H9 (cell line): ENCODE data around the gene ERC2. TPM values are rescaled to one million over a fixed set of nuclear protein-coding genes. Genes with fewer than 3 reads are reported as not detected.

Experiments used
- DNase-seq: peaks from one replicate; pipeline ENCODE4 v3.0.0-alpha.2; 2017
- H2AFZ ChIP-seq: one replicate; pipeline ENCODE4 v1.6.1; 2013; ENCODE audit warnings: mild to moderate bottlenecking, low read length, control low read depth, moderate library complexity
- H2AK5ac ChIP-seq: 2 replicates; pipeline ENCODE4 v1.6.1; 2013; ENCODE audit warnings: low read length, control low read depth, mixed read lengths; ENCODE audit not compliant: insufficient read length
- H2BK120ac ChIP-seq: one replicate; pipeline ENCODE4 v1.6.1; 2013; ENCODE audit warnings: low read depth, mild to moderate bottlenecking, low read length, control low read depth, inconsistent platforms; ENCODE audit not compliant: poor library complexity, severe bottlenecking
- H2BK12ac ChIP-seq: 2 replicates; pipeline ENCODE4 v1.6.1; 2013; ENCODE audit warnings: low read length, control low read depth, mixed read lengths, low read depth; ENCODE audit not compliant: insufficient read length
- H2BK15ac ChIP-seq: 2 replicates; pipeline ENCODE4 v1.6.1; 2013; ENCODE audit warnings: low read depth, low read length, control low read depth
- H2BK20ac ChIP-seq: one replicate; pipeline ENCODE4 v1.6.1; 2013; ENCODE audit warnings: low read depth, mild to moderate bottlenecking, low read length, control low read depth, inconsistent platforms; ENCODE audit not compliant: poor library complexity, severe bottlenecking
- H2BK5ac ChIP-seq: 2 replicates; pipeline ENCODE4 v1.6.1; 2013; ENCODE audit warnings: low read length, control low read depth, mixed read lengths; ENCODE audit not compliant: insufficient read length
- H3K14ac ChIP-seq: 2 replicates; pipeline ENCODE4 v1.6.1; 2013; ENCODE audit warnings: low read length, control low read depth; ENCODE audit not compliant: insufficient read depth
- H3K18ac ChIP-seq: 2 replicates; pipeline ENCODE4 v1.6.1; 2013; ENCODE audit warnings: low read depth, mild to moderate bottlenecking, mixed read lengths, low read length, control low read depth; ENCODE audit not compliant: insufficient read length
- H3K23ac ChIP-seq: 2 replicates; pipeline ENCODE4 v1.6.1; 2013; ENCODE audit warnings: low read length, control low read depth, mixed read lengths, low read depth; ENCODE audit not compliant: insufficient read length
- H3K23me2 ChIP-seq: 2 replicates; pipeline ENCODE4 v1.6.1; 2013; ENCODE audit warnings: low read depth, mild to moderate bottlenecking, mixed read lengths, low read length, control low read depth; ENCODE audit not compliant: insufficient read length, poor library complexity, severe bottlenecking
- H3K27ac ChIP-seq: 2 replicates; pipeline ENCODE4 v1.5.1; 2013; ENCODE audit warnings: low read length, control low read depth, mixed read lengths, low read depth; ENCODE audit not compliant: insufficient read length
- H3K27me3 ChIP-seq: 2 replicates; pipeline ENCODE4 v1.6.1; 2013; ENCODE audit warnings: low read length, control low read depth, inconsistent platforms; ENCODE audit not compliant: insufficient read depth
- H3K4ac ChIP-seq: 2 replicates; pipeline ENCODE4 v1.6.1; 2013; ENCODE audit warnings: low read depth, mild to moderate bottlenecking, control low read depth, inconsistent platforms, low read length, moderate library complexity
- H3K4me1 ChIP-seq: 2 replicates; pipeline ENCODE4 v1.6.1; 2013; ENCODE audit warnings: low read length, control low read depth, inconsistent platforms; ENCODE audit not compliant: insufficient read depth
- H3K4me2 ChIP-seq: 2 replicates; pipeline ENCODE4 v1.6.1; 2013; ENCODE audit warnings: low read length, control low read depth, mixed read lengths; ENCODE audit not compliant: insufficient read length, insufficient read depth
- H3K56ac ChIP-seq: 2 replicates; pipeline ENCODE4 v1.6.1; 2013; ENCODE audit warnings: low read depth, mild to moderate bottlenecking, mixed read lengths, low read length, control low read depth; ENCODE audit not compliant: insufficient read length
- H3K79me1 ChIP-seq: 2 replicates; pipeline ENCODE4 v1.6.1; 2013; ENCODE audit warnings: low read depth, mild to moderate bottlenecking, moderate library complexity, low read length, control low read depth, inconsistent platforms; ENCODE audit not compliant: insufficient read depth, poor library complexity, severe bottlenecking
- H3K79me2 ChIP-seq: 2 replicates; pipeline ENCODE4 v1.6.1; 2013; ENCODE audit warnings: low read length, control low read depth, inconsistent platforms; ENCODE audit not compliant: insufficient read depth
- H3K9ac ChIP-seq: 2 replicates; pipeline ENCODE4 v1.6.1; 2013; ENCODE audit warnings: low read length, control low read depth, mixed read lengths; ENCODE audit not compliant: insufficient read length; ENCODE audit errors: extremely low read depth
- H3K9me3 ChIP-seq: one replicate; pipeline ENCODE4 v1.6.1; 2013; ENCODE audit warnings: low read depth, low read length, inconsistent platforms; ENCODE audit not compliant: control insufficient read depth
- H3T11ph ChIP-seq: one replicate; pipeline ENCODE4 v1.6.1; 2013; ENCODE audit warnings: mild to moderate bottlenecking, low read length, control low read depth, inconsistent platforms
- H4K20me1 ChIP-seq: one replicate; pipeline ENCODE4 v1.6.1; 2013; ENCODE audit not compliant: control insufficient read depth, insufficient read length, insufficient read depth
- H4K5ac ChIP-seq: 2 replicates; pipeline ENCODE4 v1.6.1; 2013; ENCODE audit warnings: low read depth, mild to moderate bottlenecking, mixed read lengths, low read length, control low read depth; ENCODE audit not compliant: insufficient read length
- H4K8ac ChIP-seq: replicated peaks from 2 replicates; pipeline ENCODE4 v1.6.1; 2013; ENCODE audit warnings: low read length, control low read depth, mixed read lengths, low read depth; ENCODE audit not compliant: insufficient read length
- H4K91ac ChIP-seq: 2 replicates; pipeline ENCODE4 v1.6.1; 2013; ENCODE audit warnings: low read depth, mild to moderate bottlenecking, moderate library complexity, mixed read lengths, low read length, control low read depth; ENCODE audit not compliant: insufficient read length
- H3K27ac Mint-ChIP-seq, 3 experiments: 2 replicates in 2 of 3; 3 replicates in 1 of 3; pipeline ENCODE4 v1.8.0; 2020 to 2021; ENCODE audit warnings: mixed read lengths in 3 of 3, mild to moderate bottlenecking in 1 of 3, moderate library complexity in 1 of 3
- H3K27me3 Mint-ChIP-seq: 2 replicates; pipeline ENCODE4 v1.8.0; 2021; ENCODE audit warnings: low read depth, mild to moderate bottlenecking, moderate library complexity, mixed read lengths
- H3K36me3 Mint-ChIP-seq, 3 experiments: 2 replicates in 2 of 3; 3 replicates in 1 of 3; pipeline ENCODE4 v1.8.0; 2020 to 2021; ENCODE audit warnings: low read depth in 3 of 3, mixed read lengths in 3 of 3; ENCODE audit not compliant: insufficient read depth in 1 of 3
- H3K4me1 Mint-ChIP-seq, 2 experiments: 2 replicates each; pipeline ENCODE4 v1.8.0; 2020; ENCODE audit warnings: mixed read lengths in 2 of 2
- H3K4me3 Mint-ChIP-seq, 2 experiments: 2 replicates in 1 of 2; 3 replicates in 1 of 2; pipeline ENCODE4 v1.8.0; 2020 to 2021; ENCODE audit warnings: mild to moderate bottlenecking in 2 of 2, mixed read lengths in 2 of 2, moderate library complexity in 1 of 2
- H3K9me3 Mint-ChIP-seq, 2 experiments: 2 replicates in 1 of 2; 3 replicates in 1 of 2; pipeline ENCODE4 v1.8.0; 2020; ENCODE audit warnings: mild to moderate bottlenecking in 2 of 2, mixed read lengths in 2 of 2, moderate library complexity in 1 of 2
- WGBS: extraction: QIAGEN DNeasy Blood & Tissue Kit; methylation state at CpG from one replicate; pipeline ENCODE4 v1.1.7; 2013; ENCODE audit warnings: missing lambda C conversion rate, low lambda C conversion rate, mixed read lengths; ENCODE audit not compliant: insufficient read length; ENCODE audit errors: extremely low coverage; 5-methylcytosine and 5-hydroxymethylcytosine counted together
- total RNA-seq: library from RNA; stranded (reverse); gene quantifications from 2 replicates; pipeline ENCODE4 v1.2.1, GENCODE V29; 2021
- TF ChIP-seq, protein P1 (sequence below): fragments of 200-600 bp; sonication (generic); conservative IDR thresholded peaks from 3 replicates; pipeline ENCODE4 v1.8.0; 2021; ENCODE audit warnings: antibody characterized with exemption, mild to moderate bottlenecking

ERC2 gene
- total RNA-seq, 1 experiment from 2014 or later = 15.4 TPM

DNA sequence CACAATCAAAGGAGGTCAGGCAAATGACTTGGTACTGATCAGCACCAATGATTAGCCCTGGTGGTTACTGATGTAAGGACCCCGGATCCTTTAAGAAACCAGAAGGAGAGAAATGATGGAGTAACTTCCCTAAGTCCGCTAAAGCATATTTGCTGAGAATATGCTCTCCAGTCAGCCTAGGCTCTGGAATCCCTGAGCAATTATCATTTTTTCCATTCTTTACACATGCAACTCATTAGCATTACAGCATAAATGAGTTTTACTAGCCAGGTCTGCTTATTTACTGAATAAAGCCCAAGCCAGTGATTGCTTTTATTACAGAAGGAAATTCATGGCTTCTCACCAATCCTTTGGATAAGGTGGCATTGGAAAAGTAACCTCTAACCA lies 842.0 kb downstream of the ERC2 start:
- Histone ChIP-seq H2AK5ac (no peak overlapping the region), H4K8ac (no peak overlapping the region), H3K27me3 (no peaks in the 10 kb centered on the region), H2BK15ac (no peak overlapping the region), H2BK12ac (no peak overlapping the region), H3K9me3 (no peaks in the 10 kb centered on the region), H3K18ac (no peak overlapping the region), H3K4me2 (no peak overlapping the region), H3K56ac (no peak overlapping the region), H2BK120ac (no peak overlapping the region), H4K20me1 (no peaks in the 10 kb centered on the region), H4K91ac (no peak overlapping the region), H2AFZ (no peak overlapping the region), H4K5ac (no peak overlapping the region), H3K14ac (no peak overlapping the region), H3K4ac (no peak overlapping the region), H2BK20ac (no peak overlapping the region), H2BK5ac (no peak overlapping the region), H3K9ac (no peak overlapping the region), H3K23me2 (no peaks in the 10 kb centered on the region), H3K4me1 (no peaks in the 10 kb centered on the region), H3K79me2 (no peaks in the 10 kb centered on the region), H3K27ac (no peak overlapping the region), H3K79me1 (no peaks in the 10 kb centered on the region), H3K23ac (no peak overlapping the region), H3T11ph (no peak overlapping the region)
- Mint-ChIP-seq H3K4me1 (peaks cover 7% of the 10 kb centered on the region in 2 experiments; a peak in 3 of 4 replicates), H3K9me3 (no peaks in the 10 kb centered on the region), H3K4me3 (no peak overlapping the region), H3K27me3 (no peaks in the 10 kb centered on the region), H3K36me3 (no peaks in the 10 kb centered on the region), H3K27ac (no peak overlapping the region)
- TF ChIP-seq, protein P1, sequence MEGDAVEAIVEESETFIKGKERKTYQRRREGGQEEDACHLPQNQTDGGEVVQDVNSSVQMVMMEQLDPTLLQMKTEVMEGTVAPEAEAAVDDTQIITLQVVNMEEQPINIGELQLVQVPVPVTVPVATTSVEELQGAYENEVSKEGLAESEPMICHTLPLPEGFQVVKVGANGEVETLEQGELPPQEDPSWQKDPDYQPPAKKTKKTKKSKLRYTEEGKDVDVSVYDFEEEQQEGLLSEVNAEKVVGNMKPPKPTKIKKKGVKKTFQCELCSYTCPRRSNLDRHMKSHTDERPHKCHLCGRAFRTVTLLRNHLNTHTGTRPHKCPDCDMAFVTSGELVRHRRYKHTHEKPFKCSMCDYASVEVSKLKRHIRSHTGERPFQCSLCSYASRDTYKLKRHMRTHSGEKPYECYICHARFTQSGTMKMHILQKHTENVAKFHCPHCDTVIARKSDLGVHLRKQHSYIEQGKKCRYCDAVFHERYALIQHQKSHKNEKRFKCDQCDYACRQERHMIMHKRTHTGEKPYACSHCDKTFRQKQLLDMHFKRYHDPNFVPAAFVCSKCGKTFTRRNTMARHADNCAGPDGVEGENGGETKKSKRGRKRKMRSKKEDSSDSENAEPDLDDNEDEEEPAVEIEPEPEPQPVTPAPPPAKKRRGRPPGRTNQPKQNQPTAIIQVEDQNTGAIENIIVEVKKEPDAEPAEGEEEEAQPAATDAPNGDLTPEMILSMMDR = no peak
- no peak for DNase-seq
- WGBS = no CpG with 5 or more reads among the region's 2 CpGs
